HUES64 (cell line): ENCODE data around the gene CNDP1.

ENCODE experiments used
- H3K27ac ChIP-seq: 2 replicates; pipeline ENCODE4 v1.7.0; 2013; ENCODE audit warnings: low read depth, low read length, inconsistent platforms
- H3K27me3 ChIP-seq: 2 replicates; pipeline ENCODE4 v1.6.1; 2013; ENCODE audit warnings: mild to moderate bottlenecking, low read length; ENCODE audit not compliant: insufficient read depth
- H3K36me3 ChIP-seq: 2 replicates; pipeline ENCODE4 v1.6.1; 2013; ENCODE audit warnings: mild to moderate bottlenecking, low read length; ENCODE audit not compliant: insufficient read depth
- H3K4me1 ChIP-seq: 2 replicates; pipeline ENCODE4 v1.6.1; 2013; ENCODE audit warnings: mild to moderate bottlenecking, low read length, moderate library complexity; ENCODE audit not compliant: insufficient read depth
- H3K4me3 ChIP-seq: 2 replicates; pipeline ENCODE4 v1.5.1; 2013; ENCODE audit warnings: mild to moderate bottlenecking, low read length, moderate library complexity
- H3K9ac ChIP-seq: 2 replicates; pipeline ENCODE4 v1.6.1; 2013; ENCODE audit warnings: mild to moderate bottlenecking, low read depth, low read length
- H3K9me3 ChIP-seq: 2 replicates; pipeline ENCODE4 v1.6.1; 2013; ENCODE audit warnings: low read depth, low read length; ENCODE audit not compliant: insufficient read depth
- WGBS: fragments of 150-250, 120-280 bp; methylation state at CpG from one replicate; pipeline ENCODE4 v1.1.7; 2013; ENCODE audit warnings: missing lambda C conversion rate; 5-methylcytosine and 5-hydroxymethylcytosine counted together

CNDP1 gene

DNA sequence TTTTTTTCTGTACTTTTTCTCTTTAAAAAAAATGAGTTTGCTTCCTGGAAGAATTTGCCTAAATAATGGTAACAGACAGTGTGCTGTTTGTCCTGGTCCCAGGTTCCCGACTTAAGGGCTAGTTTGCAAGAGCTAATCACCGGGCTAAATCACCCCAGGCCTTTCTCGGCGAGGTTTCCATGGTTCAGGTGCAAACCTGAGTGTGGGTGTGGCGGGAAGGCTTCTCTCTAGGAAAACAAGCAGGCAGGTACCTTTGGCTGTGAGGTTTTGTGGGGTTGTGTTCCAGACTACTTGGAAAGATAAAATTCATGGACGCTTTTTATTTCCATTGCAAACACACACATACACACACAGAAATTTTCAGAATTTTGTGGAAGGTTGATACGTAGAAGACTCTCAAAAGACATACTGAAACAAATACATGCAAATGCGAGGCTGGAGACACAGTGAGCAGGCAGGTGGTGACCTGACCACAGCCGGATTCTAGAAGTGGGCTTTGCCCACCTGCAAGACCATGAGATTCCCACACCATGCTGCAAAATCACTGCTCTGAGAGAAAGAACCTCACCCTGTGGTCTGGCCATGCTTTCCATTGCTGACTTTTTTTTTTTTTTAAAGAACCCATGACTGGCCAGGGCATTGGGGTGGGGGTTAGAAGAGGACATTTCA lies 815 bp downstream of the CNDP1 start:
- Histone ChIP-seq H3K27ac (no peak overlapping the region), H3K27me3 (no peaks in the 10 kb centered on the region), H3K36me3 (no peaks in the 10 kb centered on the region), H3K4me1 (no peaks in the 10 kb centered on the region), H3K4me3 (no peak overlapping the region), H3K9ac (no peak overlapping the region), H3K9me3 (no peaks in the 10 kb centered on the region)
- WGBS = 89% methylated on average over 8 of the region's 9 CpGs

DNA sequence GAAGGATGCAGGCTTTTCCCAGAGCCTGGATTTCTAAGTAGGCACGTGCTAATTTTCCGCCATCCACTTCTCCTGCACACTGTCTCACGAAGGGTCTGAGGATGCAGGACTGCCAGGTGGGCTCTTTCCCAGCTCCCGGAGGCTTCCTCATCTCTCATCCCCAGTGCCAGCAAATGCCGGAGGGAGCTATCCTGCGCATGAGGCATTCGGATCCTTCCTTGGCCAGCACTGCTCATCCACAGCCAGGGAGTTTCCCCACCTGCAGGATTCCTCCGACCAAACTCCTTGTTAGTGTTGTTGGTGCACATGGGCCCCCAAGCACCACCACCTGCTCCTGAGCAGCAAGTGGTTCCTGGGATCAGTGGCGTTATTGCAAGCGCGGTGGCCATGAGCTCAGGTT lies 5.0 kb downstream of the CNDP1 start:
- Histone ChIP-seq H3K36me3 (no peaks in the 10 kb centered on the region), H3K4me1 (no peaks in the 10 kb centered on the region), H3K9me3 (no peaks in the 10 kb centered on the region), H3K4me3 (no peak overlapping the region), H3K9ac (no peak overlapping the region), H3K27ac (no peak overlapping the region), H3K27me3 (no peaks in the 10 kb centered on the region)
- 93% methylated on average over 11 of the region's 11 CpGs for WGBS

DNA sequence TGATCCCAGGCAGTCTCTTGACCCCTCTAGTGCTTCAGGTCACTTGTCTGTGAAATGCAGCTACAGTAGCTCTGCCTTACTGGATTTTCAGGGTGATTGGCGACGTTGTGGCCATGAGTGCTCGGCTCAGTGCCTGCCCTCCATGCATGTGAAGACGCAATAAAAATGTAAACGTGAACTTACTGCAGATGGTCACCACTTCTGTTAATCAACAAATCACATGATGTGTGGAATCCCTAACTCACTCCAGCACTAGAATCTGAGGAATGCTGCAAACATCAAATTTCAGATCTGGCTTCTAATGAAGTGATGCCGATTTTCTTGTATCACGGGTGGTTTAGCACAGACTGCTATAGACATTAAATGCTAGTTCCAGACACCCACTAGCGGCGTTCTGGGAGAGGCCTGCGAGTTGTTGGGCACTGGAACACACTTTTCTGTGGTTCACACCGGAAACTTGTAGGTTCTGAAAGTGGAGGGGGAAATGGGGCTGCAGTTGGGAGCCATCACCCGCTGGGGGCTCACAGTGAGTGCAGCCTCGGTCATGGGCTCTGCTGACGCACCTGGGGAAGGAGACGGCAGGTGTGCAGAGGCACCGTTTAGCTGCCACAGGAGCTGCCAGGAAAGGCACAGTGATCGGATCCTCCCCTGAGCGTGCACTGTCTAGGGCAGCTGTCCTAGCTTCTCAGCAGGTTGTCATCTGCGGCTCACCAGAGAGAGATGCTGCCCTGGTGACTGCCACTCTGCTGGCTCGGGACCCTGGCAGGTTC lies 6.5 kb downstream of the CNDP1 start:
- Histone ChIP-seq H3K36me3 (no peaks in the 10 kb centered on the region), H3K4me3 (no peak overlapping the region), H3K9ac (no peak overlapping the region)

DNA sequence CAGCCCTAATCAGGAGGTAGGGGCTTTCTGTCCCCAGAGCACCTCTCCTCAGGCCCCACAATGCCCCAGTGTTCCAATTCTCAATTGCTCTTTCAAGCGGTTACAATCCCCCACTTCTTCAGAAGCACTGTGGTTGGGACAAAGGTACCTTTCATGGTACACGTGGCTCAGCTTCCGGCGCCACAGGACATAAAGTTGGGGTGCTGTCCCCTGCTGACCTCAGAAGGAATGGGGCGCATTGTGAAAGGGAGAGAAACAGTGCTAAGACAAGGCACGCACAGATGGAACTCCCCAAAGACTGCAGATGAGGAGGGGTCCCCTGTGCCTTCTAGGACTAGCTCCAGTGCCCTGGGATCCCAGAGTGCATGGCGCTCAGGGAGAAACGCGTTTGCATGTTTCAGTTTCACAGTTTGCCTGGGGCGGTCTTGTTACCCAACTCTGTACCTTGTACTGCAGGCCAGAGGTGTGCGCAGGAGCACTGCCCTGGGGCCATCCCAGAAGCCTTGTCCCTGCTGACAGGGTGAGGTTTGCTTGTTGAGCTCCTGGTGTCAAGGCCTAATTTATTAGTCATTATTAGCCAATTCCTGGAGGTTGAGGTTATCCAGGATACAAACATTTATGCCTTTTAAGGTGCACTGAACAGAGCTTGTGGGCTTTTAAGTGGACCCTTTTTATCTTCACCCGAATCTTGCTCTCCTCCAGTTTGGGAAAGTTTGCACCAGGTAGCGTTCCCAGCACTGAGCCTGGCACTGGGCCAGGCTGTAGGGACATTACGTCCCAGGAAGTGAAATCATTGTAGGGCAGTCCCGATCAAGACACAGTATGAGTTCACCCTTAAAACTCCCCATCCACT lies 7.6 kb downstream of the CNDP1 start:
- Histone ChIP-seq H3K4me1 (no peaks in the 10 kb centered on the region), H3K9ac (no peak overlapping the region), H3K36me3 (no peaks in the 10 kb centered on the region), H3K27ac (no peak overlapping the region), H3K27me3 (no peaks in the 10 kb centered on the region), H3K9me3 (no peaks in the 10 kb centered on the region), H3K4me3 (no peak overlapping the region)
- WGBS = 89% methylated on average over 15 of the region's 15 CpGs

More for the DNA sequence above, 6.5 kb downstream of the CNDP1 start:
- Histone ChIP-seq H3K4me1 (no peaks in the 10 kb centered on the region), H3K27me3 (no peaks in the 10 kb centered on the region), H3K27ac (no peak overlapping the region), H3K9me3 (no peaks in the 10 kb centered on the region)
- WGBS = 88% methylated on average over 20 of the region's 20 CpGs

DNA sequence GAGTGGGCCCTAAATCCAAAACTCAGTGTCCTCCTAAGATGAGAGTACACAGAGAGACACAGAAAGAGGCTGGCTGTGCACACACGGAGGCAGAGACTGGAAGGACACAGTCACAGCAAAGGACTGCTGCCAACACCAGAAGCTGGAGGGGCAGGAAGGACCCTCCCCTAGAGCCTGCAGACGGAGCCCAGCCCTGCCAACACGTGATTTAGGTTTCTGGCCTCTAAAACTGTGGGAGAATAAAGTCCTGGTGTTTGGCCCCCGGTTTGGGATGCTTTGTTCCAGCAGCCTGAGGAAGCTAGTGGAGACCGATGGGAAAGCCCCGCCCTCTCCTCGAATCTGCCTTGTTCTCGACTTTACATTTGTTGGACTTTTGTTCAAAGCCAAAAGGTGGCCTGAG lies 10.6 kb downstream of the CNDP1 start:
- H3K27me3 ChIP-seq = no peaks in the 10 kb centered on the region
- no peak overlapping the region for H3K9ac ChIP-seq
- H3K4me3 ChIP-seq = no peak overlapping the region
- peaks cover 14% of the 10 kb centered on the region for H3K9me3 ChIP-seq
- 86% methylated on average over 8 of the region's 8 CpGs for WGBS
- H3K36me3 ChIP-seq = no peaks in the 10 kb centered on the region
- H3K4me1 ChIP-seq = no peaks in the 10 kb centered on the region
- H3K27ac ChIP-seq = no peak overlapping the region

DNA sequence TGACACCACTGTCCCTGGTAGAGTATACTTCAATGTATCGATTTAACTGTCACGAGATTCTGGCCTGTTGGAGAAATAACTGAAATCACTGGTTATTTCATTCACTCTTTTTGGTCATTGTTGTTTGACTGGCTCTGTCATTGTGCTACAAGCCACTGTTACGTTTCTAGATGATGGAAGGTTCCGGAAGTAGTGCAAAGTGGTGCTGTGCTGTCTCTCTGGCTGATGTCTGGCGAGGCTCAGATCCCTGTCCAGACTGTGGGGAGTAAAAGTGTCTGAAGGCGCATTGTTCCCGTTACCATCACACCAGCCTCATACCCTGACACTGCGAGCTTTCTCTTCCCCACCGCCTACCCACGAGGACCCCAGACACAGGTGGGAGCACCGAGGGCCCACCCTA lies 11.7 kb downstream of the CNDP1 start:
- Histone ChIP-seq H3K36me3 (no peaks in the 10 kb centered on the region), H3K9me3 (peaks cover 16% of the 10 kb centered on the region), H3K9ac (no peak overlapping the region), H3K4me1 (no peaks in the 10 kb centered on the region), H3K4me3 (no peak overlapping the region), H3K27ac (no peak overlapping the region), H3K27me3 (no peaks in the 10 kb centered on the region)
- WGBS = 95% methylated on average over 11 of the region's 11 CpGs

DNA sequence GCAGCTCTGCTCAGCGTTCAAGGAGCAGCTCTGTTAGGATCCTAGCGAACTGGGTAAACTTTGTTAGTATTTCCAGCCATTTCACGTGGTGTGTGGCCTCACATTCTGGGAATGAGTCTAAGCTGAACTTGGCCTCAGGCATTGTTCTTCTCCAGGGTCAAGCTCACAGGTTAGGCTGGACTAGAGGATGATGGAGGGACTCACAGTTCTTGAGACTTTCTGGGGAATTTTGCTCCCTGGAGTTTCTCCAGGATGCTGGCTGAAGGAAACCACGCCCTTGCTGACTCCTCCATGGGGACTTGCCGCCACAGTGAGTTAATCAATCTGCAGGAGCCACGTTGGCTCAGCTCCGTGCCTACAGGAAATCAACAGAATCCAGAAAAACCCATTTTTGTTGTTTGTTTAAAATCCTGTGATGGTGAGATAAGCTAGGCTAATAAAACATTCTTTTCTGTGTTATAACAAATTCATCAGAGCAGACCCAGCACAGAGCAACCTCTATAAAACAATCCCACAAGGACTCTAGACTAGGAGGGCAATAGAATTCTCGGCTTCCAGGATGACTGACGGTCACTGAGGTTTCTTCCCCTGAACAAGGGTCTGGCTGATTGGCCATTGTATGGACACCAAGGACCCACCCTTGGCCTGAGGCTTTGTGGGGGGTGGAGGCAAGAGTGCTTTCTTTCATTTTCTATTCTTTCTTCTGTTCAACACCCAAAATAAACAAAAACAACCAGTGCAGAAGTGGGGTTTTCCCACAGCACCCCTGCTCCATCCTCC lies 12.6 kb downstream of the CNDP1 start:
- Histone ChIP-seq H3K27ac (no peak overlapping the region), H3K4me3 (no peak overlapping the region), H3K4me1 (no peaks in the 10 kb centered on the region), H3K9ac (no peak overlapping the region), H3K9me3 (peaks cover 16% of the 10 kb centered on the region), H3K27me3 (no peaks in the 10 kb centered on the region), H3K36me3 (no peaks in the 10 kb centered on the region)
- WGBS = 91% methylated on average over 9 of the region's 9 CpGs

DNA sequence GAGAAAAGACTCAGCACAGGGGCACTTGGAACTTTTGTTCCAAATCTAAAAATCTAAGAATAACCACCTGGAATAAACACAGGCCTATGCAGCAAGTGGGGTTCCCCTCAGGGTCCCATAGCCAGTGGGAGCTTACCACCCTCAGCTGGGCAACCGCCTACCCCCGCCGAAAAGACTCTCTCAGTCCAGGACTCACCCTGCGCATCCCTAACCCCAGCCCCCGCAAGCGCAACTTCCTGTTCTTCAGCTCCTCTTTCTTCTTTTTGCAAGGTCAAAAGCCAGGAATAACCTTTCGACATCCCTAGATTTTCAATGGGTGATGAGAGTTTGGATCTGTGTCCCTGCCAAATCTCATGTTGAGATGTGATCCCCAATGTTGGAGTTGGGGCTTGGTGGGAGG lies 13.6 kb downstream of the CNDP1 start:
- H3K9ac ChIP-seq = no peak overlapping the region
- H3K4me1 ChIP-seq = no peaks in the 10 kb centered on the region
- H3K9me3 ChIP-seq = peaks cover 16% of the 10 kb centered on the region
- 95% methylated on average over 7 of the region's 7 CpGs for WGBS
- no peaks in the 10 kb centered on the region for H3K36me3 ChIP-seq
- H3K4me3 ChIP-seq = no peak overlapping the region
- no peaks in the 10 kb centered on the region for H3K27me3 ChIP-seq
- no peak overlapping the region for H3K27ac ChIP-seq

DNA sequence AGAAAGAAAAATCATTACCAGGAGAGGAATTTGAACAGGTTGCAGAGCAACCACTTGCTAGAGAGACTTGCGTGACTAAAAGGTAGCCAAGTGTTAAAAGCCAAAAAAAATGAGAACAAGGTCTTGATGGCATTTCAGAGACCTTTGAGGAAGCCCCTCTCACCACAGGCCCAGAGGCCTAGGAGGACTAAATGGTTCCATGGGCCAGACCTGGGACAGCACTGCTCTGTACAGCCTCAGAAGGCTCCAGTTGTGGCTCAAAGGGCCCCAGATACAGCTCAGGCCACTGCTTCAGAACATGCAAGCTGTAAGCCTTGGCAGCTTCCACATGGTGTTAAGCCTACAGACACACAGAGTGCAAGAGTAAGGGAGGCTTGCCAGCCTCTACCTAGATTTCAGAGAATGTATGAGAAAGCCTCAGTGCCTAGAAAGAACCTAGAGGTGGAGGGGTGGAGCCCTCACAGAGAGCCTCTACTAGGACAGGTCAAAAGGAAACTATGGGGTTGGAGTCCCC lies 15.3 kb downstream of the CNDP1 start:
- no peaks in the 10 kb centered on the region for H3K36me3 ChIP-seq
- no peak overlapping the region for H3K4me3 ChIP-seq
- H3K27me3 ChIP-seq = 0 out of 2 replicates have a peak, but pooled peaks cover 2% of the 10 kb centered on the region
- H3K9me3 ChIP-seq = peaks cover 16% of the 10 kb centered on the region
- no peak overlapping the region for H3K27ac ChIP-seq
- WGBS = 100% methylated on average over 1 of the region's 1 CpG
- H3K4me1 ChIP-seq = no peaks in the 10 kb centered on the region
- no peak overlapping the region for H3K9ac ChIP-seq

DNA sequence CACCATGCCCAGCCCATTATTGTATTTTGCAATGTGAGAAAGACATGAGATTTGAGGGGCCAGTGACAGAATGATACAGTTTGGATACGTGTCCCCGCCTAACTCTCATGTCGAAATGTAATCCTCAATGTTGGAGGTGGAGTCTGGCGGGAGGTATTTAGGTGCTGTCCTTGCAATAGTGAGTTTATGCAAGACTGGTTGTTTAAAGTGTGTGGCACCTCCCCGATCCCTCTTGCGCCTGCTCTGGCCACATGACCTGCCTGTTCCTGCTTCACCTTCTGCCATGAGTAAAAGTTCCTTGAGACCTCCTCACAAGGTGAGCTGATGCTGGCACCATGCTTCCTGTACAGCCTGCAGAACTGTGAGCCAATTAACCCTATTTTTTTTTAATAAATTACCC lies 16.6 kb downstream of the CNDP1 start:
- WGBS = 96% methylated on average over 6 of the region's 6 CpGs
- H3K9ac ChIP-seq = no peak overlapping the region

More for the DNA sequence above, 16.6 kb downstream of the CNDP1 start:
- Histone ChIP-seq H3K9me3 (peaks cover 16% of the 10 kb centered on the region), H3K27me3 (0 out of 2 replicates have a peak, but pooled peaks cover 2% of the 10 kb centered on the region), H3K36me3 (no peaks in the 10 kb centered on the region), H3K4me3 (no peak overlapping the region), H3K4me1 (no peaks in the 10 kb centered on the region), H3K27ac (no peak overlapping the region)
